ENCODE measurements around the gene HS6ST1.

Gene HS6ST1

GRCh38 chr2:128363934-128364361 is 45.3 kb upstream of the HS6ST1 start:
- TF ChIP-seq ZNF658 (tag by site-specific recombination; IDR thresholded peaks at IDR 0.05) (no peak), ZNF146 (tag by site-specific recombination; IDR thresholded peaks at IDR 0.05) (no peak), ZNF645 (tag by site-specific recombination; IDR thresholded peaks at IDR 0.05) (no peak), ZSCAN23 (tag by site-specific recombination; IDR thresholded peaks at IDR 0.05) (no peak), ZNF433 (tag by site-specific recombination; IDR thresholded peaks at IDR 0.05; ENCODE audit: low read depth) (no peak), ZNF10 (tag by site-specific recombination; IDR thresholded peaks at IDR 0.05) (no peak), PRDM1 (tag by site-specific recombination; IDR thresholded peaks at IDR 0.05) (no peak), HIC1 (tag by site-specific recombination; IDR thresholded peaks at IDR 0.05) (no peak), KLF8 (tag by site-specific recombination; IDR thresholded peaks at IDR 0.05) (no peak), ZNF510 (tag by site-specific recombination; IDR thresholded peaks at IDR 0.05; ENCODE audit: insufficient replicate concordance) (no peak), ZNF521 (tag by site-specific recombination; IDR thresholded peaks at IDR 0.05) (no peak)
- TF ChIP-seq, protein P1, sequence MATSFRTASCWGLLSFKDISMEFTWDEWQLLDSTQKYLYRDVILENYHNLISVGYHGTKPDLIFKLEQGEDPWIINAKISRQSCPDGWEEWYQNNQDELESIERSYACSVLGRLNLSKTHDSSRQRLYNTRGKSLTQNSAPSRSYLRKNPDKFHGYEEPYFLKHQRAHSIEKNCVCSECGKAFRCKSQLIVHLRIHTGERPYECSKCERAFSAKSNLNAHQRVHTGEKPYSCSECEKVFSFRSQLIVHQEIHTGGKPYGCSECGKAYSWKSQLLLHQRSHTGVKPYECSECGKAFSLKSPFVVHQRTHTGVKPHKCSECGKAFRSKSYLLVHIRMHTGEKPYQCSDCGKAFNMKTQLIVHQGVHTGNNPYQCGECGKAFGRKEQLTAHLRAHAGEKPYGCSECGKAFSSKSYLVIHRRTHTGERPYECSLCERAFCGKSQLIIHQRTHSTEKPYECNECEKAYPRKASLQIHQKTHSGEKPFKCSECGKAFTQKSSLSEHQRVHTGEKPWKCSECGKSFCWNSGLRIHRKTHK (tag by site-specific recombination; IDR thresholded peaks at IDR 0.05): no peak
- TF ChIP-seq, protein P2, sequence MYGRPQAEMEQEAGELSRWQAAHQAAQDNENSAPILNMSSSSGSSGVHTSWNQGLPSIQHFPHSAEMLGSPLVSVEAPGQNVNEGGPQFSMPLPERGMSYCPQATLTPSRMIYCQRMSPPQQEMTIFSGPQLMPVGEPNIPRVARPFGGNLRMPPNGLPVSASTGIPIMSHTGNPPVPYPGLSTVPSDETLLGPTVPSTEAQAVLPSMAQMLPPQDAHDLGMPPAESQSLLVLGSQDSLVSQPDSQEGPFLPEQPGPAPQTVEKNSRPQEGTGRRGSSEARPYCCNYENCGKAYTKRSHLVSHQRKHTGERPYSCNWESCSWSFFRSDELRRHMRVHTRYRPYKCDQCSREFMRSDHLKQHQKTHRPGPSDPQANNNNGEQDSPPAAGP (tag by site-specific recombination; IDR thresholded peaks at IDR 0.05): no peak
- TF ChIP-seq, protein P3, sequence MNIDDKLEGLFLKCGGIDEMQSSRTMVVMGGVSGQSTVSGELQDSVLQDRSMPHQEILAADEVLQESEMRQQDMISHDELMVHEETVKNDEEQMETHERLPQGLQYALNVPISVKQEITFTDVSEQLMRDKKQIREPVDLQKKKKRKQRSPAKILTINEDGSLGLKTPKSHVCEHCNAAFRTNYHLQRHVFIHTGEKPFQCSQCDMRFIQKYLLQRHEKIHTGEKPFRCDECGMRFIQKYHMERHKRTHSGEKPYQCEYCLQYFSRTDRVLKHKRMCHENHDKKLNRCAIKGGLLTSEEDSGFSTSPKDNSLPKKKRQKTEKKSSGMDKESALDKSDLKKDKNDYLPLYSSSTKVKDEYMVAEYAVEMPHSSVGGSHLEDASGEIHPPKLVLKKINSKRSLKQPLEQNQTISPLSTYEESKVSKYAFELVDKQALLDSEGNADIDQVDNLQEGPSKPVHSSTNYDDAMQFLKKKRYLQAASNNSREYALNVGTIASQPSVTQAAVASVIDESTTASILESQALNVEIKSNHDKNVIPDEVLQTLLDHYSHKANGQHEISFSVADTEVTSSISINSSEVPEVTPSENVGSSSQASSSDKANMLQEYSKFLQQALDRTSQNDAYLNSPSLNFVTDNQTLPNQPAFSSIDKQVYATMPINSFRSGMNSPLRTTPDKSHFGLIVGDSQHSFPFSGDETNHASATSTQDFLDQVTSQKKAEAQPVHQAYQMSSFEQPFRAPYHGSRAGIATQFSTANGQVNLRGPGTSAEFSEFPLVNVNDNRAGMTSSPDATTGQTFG (tag by site-specific recombination; IDR thresholded peaks at IDR 0.05; ENCODE audit: borderline replicate concordance): no peak
- TF ChIP-seq, protein P4, sequence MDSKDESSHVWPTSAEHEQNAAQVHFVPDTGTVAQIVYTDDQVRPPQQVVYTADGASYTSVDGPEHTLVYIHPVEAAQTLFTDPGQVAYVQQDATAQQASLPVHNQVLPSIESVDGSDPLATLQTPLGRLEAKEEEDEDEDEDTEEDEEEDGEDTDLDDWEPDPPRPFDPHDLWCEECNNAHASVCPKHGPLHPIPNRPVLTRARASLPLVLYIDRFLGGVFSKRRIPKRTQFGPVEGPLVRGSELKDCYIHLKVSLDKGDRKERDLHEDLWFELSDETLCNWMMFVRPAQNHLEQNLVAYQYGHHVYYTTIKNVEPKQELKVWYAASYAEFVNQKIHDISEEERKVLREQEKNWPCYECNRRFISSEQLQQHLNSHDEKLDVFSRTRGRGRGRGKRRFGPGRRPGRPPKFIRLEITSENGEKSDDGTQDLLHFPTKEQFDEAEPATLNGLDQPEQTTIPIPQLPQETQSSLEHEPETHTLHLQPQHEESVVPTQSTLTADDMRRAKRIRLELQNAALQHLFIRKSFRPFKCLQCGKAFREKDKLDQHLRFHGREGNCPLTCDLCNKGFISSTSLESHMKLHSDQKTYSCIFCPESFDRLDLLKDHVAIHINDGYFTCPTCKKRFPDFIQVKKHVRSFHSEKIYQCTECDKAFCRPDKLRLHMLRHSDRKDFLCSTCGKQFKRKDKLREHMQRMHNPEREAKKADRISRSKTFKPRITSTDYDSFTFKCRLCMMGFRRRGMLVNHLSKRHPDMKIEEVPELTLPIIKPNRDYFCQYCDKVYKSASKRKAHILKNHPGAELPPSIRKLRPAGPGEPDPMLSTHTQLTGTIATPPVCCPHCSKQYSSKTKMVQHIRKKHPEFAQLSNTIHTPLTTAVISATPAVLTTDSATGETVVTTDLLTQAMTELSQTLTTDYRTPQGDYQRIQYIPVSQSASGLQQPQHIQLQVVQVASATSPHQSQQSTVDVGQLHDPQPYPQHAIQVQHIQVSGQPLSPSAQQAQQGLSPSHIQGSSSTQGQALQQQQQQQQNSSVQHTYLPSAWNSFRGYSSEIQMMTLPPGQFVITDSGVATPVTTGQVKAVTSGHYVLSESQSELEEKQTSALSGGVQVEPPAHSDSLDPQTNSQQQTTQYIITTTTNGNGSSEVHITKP (tag by site-specific recombination; IDR thresholded peaks at IDR 0.05): no peak
- no peaks in the 10 kb centered on the region for H3K9me3 ChIP-seq (ENCODE audit: control insufficient read depth, insufficient read depth, low read depth, low read length)
- no peaks in the 10 kb centered on the region for H3K36me3 ChIP-seq (ENCODE audit: control insufficient read depth in 2 of 2, insufficient read depth in 1 of 2, low read length in 2 of 2)
- POLR2A ChIA-PET: no interaction called here
- no peaks in the 10 kb centered on the region for H3K4me1 ChIP-seq (ENCODE audit: control insufficient read depth, insufficient read depth, low read length)
- no peak overlapping the region for H3K4me3 ChIP-seq (ENCODE audit: low read depth, low read length)
- CTCF ChIA-PET: no interaction called here
- H3K27ac ChIP-seq (ENCODE audit: extremely low read depth, low read depth, low read length): no peak overlapping the region
